NB4 (cell line): ENCODE measurements around the gene SLC2A1.

Source experiments
- MAX ChIP-seq: IDR thresholded peaks from 2 replicates; pipeline ENCODE4 v1.6.1; 2011; ENCODE audit warnings: low read depth, low read length
- POLR2A ChIP-seq: IDR thresholded peaks from 2 replicates; pipeline ENCODE4 v1.6.1; 2011; ENCODE audit warnings: mild to moderate bottlenecking; ENCODE audit not compliant: insufficient read length; ENCODE audit errors: extremely low read depth
- TF ChIP-seq, protein P1 (sequence below): IDR thresholded peaks from one replicate; pipeline ENCODE4 v1.5.1; 2012; ENCODE audit warnings: low read depth, low read length

- TF ChIP-seq, protein P1, sequence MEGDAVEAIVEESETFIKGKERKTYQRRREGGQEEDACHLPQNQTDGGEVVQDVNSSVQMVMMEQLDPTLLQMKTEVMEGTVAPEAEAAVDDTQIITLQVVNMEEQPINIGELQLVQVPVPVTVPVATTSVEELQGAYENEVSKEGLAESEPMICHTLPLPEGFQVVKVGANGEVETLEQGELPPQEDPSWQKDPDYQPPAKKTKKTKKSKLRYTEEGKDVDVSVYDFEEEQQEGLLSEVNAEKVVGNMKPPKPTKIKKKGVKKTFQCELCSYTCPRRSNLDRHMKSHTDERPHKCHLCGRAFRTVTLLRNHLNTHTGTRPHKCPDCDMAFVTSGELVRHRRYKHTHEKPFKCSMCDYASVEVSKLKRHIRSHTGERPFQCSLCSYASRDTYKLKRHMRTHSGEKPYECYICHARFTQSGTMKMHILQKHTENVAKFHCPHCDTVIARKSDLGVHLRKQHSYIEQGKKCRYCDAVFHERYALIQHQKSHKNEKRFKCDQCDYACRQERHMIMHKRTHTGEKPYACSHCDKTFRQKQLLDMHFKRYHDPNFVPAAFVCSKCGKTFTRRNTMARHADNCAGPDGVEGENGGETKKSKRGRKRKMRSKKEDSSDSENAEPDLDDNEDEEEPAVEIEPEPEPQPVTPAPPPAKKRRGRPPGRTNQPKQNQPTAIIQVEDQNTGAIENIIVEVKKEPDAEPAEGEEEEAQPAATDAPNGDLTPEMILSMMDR: no peak
- TF ChIP-seq POLR2A: no peak
- no peak for TF ChIP-seq MAX
Measured at GRCh38 chr1:43005460-43006361, 47.0 kb upstream of the SLC2A1 start.
